HepG2 (cell line): Measurements from ENCODE around the gene IER5L. TPM values are rescaled to one million over a fixed set of nuclear protein-coding genes. Genes with fewer than 3 reads are reported as not detected.

ENCODE experiments used
- ATAC-seq: fragments of 200-7000 bp; cut with Tn5 transposase; 3 replicates; pipeline ENCODE4 v1.9.1; 2020; ENCODE audit warnings: mild to moderate bottlenecking, moderate library complexity
- BruUV-seq: library from RNA; stranded (reverse); fragments of 400-500 nt; replicated peaks from 2 replicates; lab custom pipeline; 2021; lab: Mats Ljungman, UMichigan
- CTCF ChIA-PET: fragments of 300-600 bp; formaldehyde crosslinking; extraction: SDS; loops from one replicate; lab custom pipeline; 2021; ENCODE audit warnings: low total read pairs, inconsistent platforms, low intra/inter-chr PET ratio; lab: Yijun Ruan, JAX
- POLR2A ChIA-PET: fragments of 350-600 bp; sonication (Branson Sonifier 250); formaldehyde crosslinking; loops from one replicate; lab custom pipeline; 2020; ENCODE audit warnings: antibody characterized with exemption, inconsistent platforms; lab: Yijun Ruan, JAX
- DNase-seq: peaks from one replicate; pipeline ENCODE4 v3.0.0-alpha.2; 2015; ENCODE audit warnings: low spot score
- FAIRE-seq: peaks from 3 replicates; lab custom pipeline; 2011; peaks lifted over from hg19 to GRCh38; lab: Jason Lieb, UNC
- H2AFZ ChIP-seq: one replicate; pipeline ENCODE4 v1.6.1; 2011; ENCODE audit warnings: low read length, inconsistent platforms
- H3K27ac ChIP-seq: fragments of 300-600 bp; 3 replicates; pipeline ENCODE4 v1.8.0; 2011; ENCODE audit warnings: mixed run types, mild to moderate bottlenecking, mixed read lengths, low read length, inconsistent platforms; ENCODE audit not compliant: insufficient read depth; ENCODE audit errors: extremely low read length
- H3K27me3 ChIP-seq, 2 experiments: fragments of 200-600 bp in 1 of 2; 2 replicates in 1 of 2; 3 replicates in 1 of 2; pipeline versions ENCODE4 v1.6.0 to v1.8.0; 2011; ENCODE audit warnings: low read length in 2 of 2, mild to moderate bottlenecking in 2 of 2, moderate library complexity in 2 of 2, inconsistent platforms in 1 of 2; ENCODE audit not compliant: insufficient read depth in 2 of 2, control insufficient read depth in 1 of 2
- H3K36me3 ChIP-seq, 2 experiments: fragments of 200-600 bp in 1 of 2; replicated peaks in 1 of 2; 2 replicates in 1 of 2; 3 replicates in 1 of 2; pipeline versions ENCODE4 v1.5.1 to v1.8.0; 2011; ENCODE audit warnings: low read length in 2 of 2, inconsistent platforms in 1 of 2; ENCODE audit not compliant: insufficient read depth in 2 of 2, control insufficient read depth in 1 of 2
- H3K4me1 ChIP-seq: 2 replicates; pipeline ENCODE4 v1.5.1; 2012; ENCODE audit warnings: low read length, inconsistent platforms; ENCODE audit not compliant: insufficient read depth
- H3K4me2 ChIP-seq: 2 replicates; pipeline ENCODE4 v1.6.0; 2011; ENCODE audit warnings: low read depth, low read length, inconsistent platforms
- H3K4me3 ChIP-seq, 3 experiments: fragments of 200-600 bp in 1 of 3; sonication (generic), shearing (Covaris generic) in 1 of 3; replicated peaks in 1 of 3; 2 replicates each; pipeline ENCODE4 v1.5.1; 2011 to 2016; ENCODE audit warnings: low read length in 3 of 3, inconsistent platforms in 2 of 3, low read depth in 2 of 3, mild to moderate bottlenecking in 2 of 3, control low read depth in 1 of 3, mixed read lengths in 1 of 3; ENCODE audit not compliant: insufficient read depth in 1 of 3
- H3K79me2 ChIP-seq: one replicate; pipeline ENCODE4 v1.6.1; 2011; ENCODE audit warnings: low read length, inconsistent platforms; ENCODE audit not compliant: insufficient read depth
- H3K9ac ChIP-seq: 2 replicates; pipeline ENCODE4 v1.6.0; 2011; ENCODE audit warnings: mild to moderate bottlenecking, low read depth, low read length, inconsistent platforms; ENCODE audit not compliant: insufficient read depth
- H3K9me3 ChIP-seq: 2 replicates; pipeline ENCODE4 v1.5.1; 2012; ENCODE audit warnings: mild to moderate bottlenecking, low read length
- H4K20me1 ChIP-seq: 2 replicates; pipeline ENCODE4 v1.6.0; 2011; ENCODE audit warnings: inconsistent platforms, mild to moderate bottlenecking, low read length, moderate library complexity; ENCODE audit not compliant: insufficient read depth
- ARNT ChIP-seq: fragments of 450-650 bp; IDR thresholded peaks from 2 replicates; pipeline ENCODE4 v1.6.1; 2017
- CCAR2 ChIP-seq: fragments of 200-400 bp; formaldehyde crosslinking; optimal IDR thresholded peaks from 2 replicates; pipeline ENCODE3; 2018; ENCODE audit warnings: low read depth, mild to moderate bottlenecking, low read length, moderate library complexity
- FLYWCH1 ChIP-seq: sonication (generic); formaldehyde crosslinking; IDR thresholded peaks from 2 replicates; pipeline ENCODE4 v1.8.1; 2023; ENCODE audit warnings: mild to moderate bottlenecking, missing genetic modification reagents
- GABPA ChIP-seq, 2 experiments: IDR thresholded peaks; 2 replicates each; pipeline ENCODE4 v1.6.1; 2011 to 2016; ENCODE audit warnings: low read depth in 2 of 2, low read length in 1 of 2, missing biosample characterization in 1 of 2, missing genetic modification characterization in 1 of 2
- HES4 ChIP-seq: sonication (generic); formaldehyde crosslinking; IDR thresholded peaks from 2 replicates; pipeline ENCODE4 v1.9.0; 2021; ENCODE audit warnings: mild to moderate bottlenecking, missing genetic modification reagents, borderline replicate concordance
- HNRNPH1 ChIP-seq: fragments of 200-400 bp; formaldehyde crosslinking; optimal IDR thresholded peaks from 2 replicates; pipeline ENCODE3; 2017; ENCODE audit warnings: mild to moderate bottlenecking, low read depth, low read length
- KDM4B ChIP-seq: sonication (generic); formaldehyde crosslinking; IDR thresholded peaks from 2 replicates; pipeline ENCODE4 v1.4.0; 2020; ENCODE audit warnings: missing genetic modification reagents
- NCOA1 ChIP-seq: sonication (generic); formaldehyde crosslinking; IDR thresholded peaks from 2 replicates; pipeline ENCODE4 v1.9.0; 2021; ENCODE audit warnings: missing genetic modification reagents
- PAX8 ChIP-seq: sonication (generic); formaldehyde crosslinking; IDR thresholded peaks from 2 replicates; pipeline ENCODE4 v1.8.0; 2022; ENCODE audit warnings: mild to moderate bottlenecking, missing genetic modification reagents, borderline replicate concordance
- TEAD2 ChIP-seq: sonication (generic); formaldehyde crosslinking; IDR thresholded peaks from 2 replicates; pipeline ENCODE4 v1.9.0; 2021; ENCODE audit warnings: missing genetic modification reagents
- YEATS2 ChIP-seq: sonication (generic); formaldehyde crosslinking; IDR thresholded peaks from 2 replicates; pipeline ENCODE4 v1.4.0; 2020; ENCODE audit warnings: missing genetic modification reagents, borderline replicate concordance
- ZNF251 ChIP-seq: sonication (generic); formaldehyde crosslinking; IDR thresholded peaks from 2 replicates; pipeline ENCODE4 v1.9.0; 2021; ENCODE audit warnings: mild to moderate bottlenecking, missing genetic modification reagents
- ZNF329 ChIP-seq: sonication (generic); formaldehyde crosslinking; IDR thresholded peaks from 2 replicates; pipeline ENCODE4 v1.9.0; 2021; ENCODE audit warnings: low read depth, mild to moderate bottlenecking, missing genetic modification reagents
- ZNF580 ChIP-seq: IDR thresholded peaks from 2 replicates; pipeline ENCODE4 v1.6.1; 2016; ENCODE audit warnings: low read depth, borderline replicate concordance
- ZNF720 ChIP-seq: sonication (generic); formaldehyde crosslinking; IDR thresholded peaks from 2 replicates; pipeline ENCODE4 v1.4.0; 2020; ENCODE audit warnings: missing genetic modification reagents
- WGBS: methylation state at CpG from one replicate; pipeline ENCODE4 v1.1.6; 2017; ENCODE audit warnings: low lambda C conversion rate; 5-methylcytosine and 5-hydroxymethylcytosine counted together
- in situ Hi-C: cut with HindIII; loops from 2 replicates; pipeline ENCODE4 v1.10.0; 2017; ENCODE audit warnings: low pct_unique_long_range_greater_than_20kb; ENCODE audit not compliant: extremely low pct_ligation_motif_present
- intact Hi-C: fragments of 100-400 bp; cut with micrococcal nuclease; formaldehyde crosslinking; loops from one replicate; pipeline ENCODE4 v1.10.0; 2022; ENCODE audit not compliant: unreplicated experiment
- polyA plus RNA-seq, 8 experiments: library from polyadenylated mRNA; depleted of rRNA in 3 of 8; stranded (reverse) in 7 of 8; unstranded in 1 of 8; fragments of >200 nt; fragmentation: Illumina TruSeq in 4 of 8; extraction: Trizol in 4 of 8; gene quantifications; 2 replicates each; pipeline versions ENCODE4 v1.2.1 to v1.2.3, GENCODE V29; 2011 to 2016; ENCODE audit warnings: low read depth in 4 of 8, missing spikeins in 1 of 8, mixed read lengths in 1 of 8; ENCODE audit not compliant: insufficient read depth in 1 of 8
- total RNA-seq, 5 experiments: library from RNA; depleted of rRNA; stranded (reverse); fragments of >200 nt; fragmentation: Illumina TruSeq; extraction: Trizol; gene quantifications; 2 replicates each; pipeline ENCODE4 v1.2.3, GENCODE V29; 2016; ENCODE audit warnings: low read depth in 1 of 5
- TF ChIP-seq, protein P1 (sequence below): sonication (generic); formaldehyde crosslinking; IDR thresholded peaks from 2 replicates; pipeline ENCODE4 v1.4.0; 2020; ENCODE audit warnings: missing genetic modification reagents
- TF ChIP-seq, protein P2 (sequence below): sonication (generic); formaldehyde crosslinking; IDR thresholded peaks from 2 replicates; pipeline ENCODE4 v1.5.0; 2020; ENCODE audit warnings: mild to moderate bottlenecking, missing genetic modification reagents
- TF ChIP-seq, protein P3 (sequence below): sonication (generic); formaldehyde crosslinking; IDR thresholded peaks from 2 replicates; pipeline ENCODE4 v1.5.0; 2020; ENCODE audit warnings: missing genetic modification reagents, mild to moderate bottlenecking, borderline replicate concordance
- TF ChIP-seq, protein P4 (sequence below): sonication (generic); formaldehyde crosslinking; IDR thresholded peaks from 2 replicates; pipeline ENCODE4 v1.8.1; 2023; ENCODE audit warnings: mild to moderate bottlenecking, missing genetic modification reagents

Gene IER5L
- total and polyA plus RNA-seq, 2 of the 13 experiments (the other 11 are each of a cell fraction or from before 2014, with no cell fraction given) = 1.8 to 3.3 TPM

GRCh38 chr9:129139233-129139992, 38.6 kb downstream of the IER5L start:
- H3K27me3 ChIP-seq = no peaks in the 10 kb centered on the region
- in situ Hi-C loops (no loop called here), intact Hi-C loops (loop anchor here (1.0 kb wide), 1 partner anchor 486 kb away; no protein-coding TSS in a partner anchor)
- no TSS peak for BruUV-seq
- peaks cover 13 to 60% of the 10 kb centered on the region in 2 experiments for H3K36me3 ChIP-seq
- DNase-seq (peak; percentile 77), FAIRE-seq (peak; percentile 92), ATAC-seq (peak; percentile 60)
- POLR2A ChIA-PET = interaction anchor here (0.6 to 3.5 kb wide), 25 partner anchors 8 to 486 kb away, joined by 3 to 55 read pairs (median 7); partner anchors contain the start of genes CRAT, IER5L, NTMT1 and PTPA
- peaks cover 48% of the 10 kb centered on the region for H3K4me1 ChIP-seq
- H3K9ac ChIP-seq = peak overlapping the region; percentile 96
- no peaks in the 10 kb centered on the region for H3K9me3 ChIP-seq
- 22% methylated on average over 8 of the region's 13 CpGs for WGBS
- peak overlapping the region in 2 of 3 experiments; percentile 20 to 75; a peak in 4 of 6 replicates for H3K4me3 ChIP-seq
- CTCF ChIA-PET = interaction anchor here (0.8 to 2.1 kb wide), 3 partner anchors 430 to 485 kb away, joined by 3 to 17 read pairs (median 13); no protein-coding TSS in a partner anchor
- no peak overlapping the region for H2AFZ ChIP-seq
- peak overlapping the region; percentile 98 for H3K27ac ChIP-seq
- peaks cover 6% of the 10 kb centered on the region for H3K79me2 ChIP-seq
- H3K4me2 ChIP-seq = peak overlapping the region; percentile 97
- H4K20me1 ChIP-seq = no peaks in the 10 kb centered on the region
- TF ChIP-seq, protein P1, sequence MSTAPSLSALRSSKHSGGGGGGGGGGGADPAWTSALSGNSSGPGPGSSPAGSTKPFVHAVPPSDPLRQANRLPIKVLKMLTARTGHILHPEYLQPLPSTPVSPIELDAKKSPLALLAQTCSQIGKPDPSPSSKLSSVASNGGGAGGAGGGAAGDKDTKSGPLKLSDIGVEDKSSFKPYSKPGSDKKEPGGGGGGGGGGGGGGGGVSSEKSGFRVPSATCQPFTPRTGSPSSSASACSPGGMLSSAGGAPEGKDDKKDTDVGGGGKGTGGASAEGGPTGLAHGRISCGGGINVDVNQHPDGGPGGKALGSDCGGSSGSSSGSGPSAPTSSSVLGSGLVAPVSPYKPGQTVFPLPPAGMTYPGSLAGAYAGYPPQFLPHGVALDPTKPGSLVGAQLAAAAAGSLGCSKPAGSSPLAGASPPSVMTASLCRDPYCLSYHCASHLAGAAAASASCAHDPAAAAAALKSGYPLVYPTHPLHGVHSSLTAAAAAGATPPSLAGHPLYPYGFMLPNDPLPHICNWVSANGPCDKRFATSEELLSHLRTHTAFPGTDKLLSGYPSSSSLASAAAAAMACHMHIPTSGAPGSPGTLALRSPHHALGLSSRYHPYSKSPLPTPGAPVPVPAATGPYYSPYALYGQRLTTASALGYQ (CRISPR knock-in tag) = no peak
- TF ChIP-seq HES4 = no peak
- TF ChIP-seq ZNF720 = no peak
- TF ChIP-seq, protein P2, sequence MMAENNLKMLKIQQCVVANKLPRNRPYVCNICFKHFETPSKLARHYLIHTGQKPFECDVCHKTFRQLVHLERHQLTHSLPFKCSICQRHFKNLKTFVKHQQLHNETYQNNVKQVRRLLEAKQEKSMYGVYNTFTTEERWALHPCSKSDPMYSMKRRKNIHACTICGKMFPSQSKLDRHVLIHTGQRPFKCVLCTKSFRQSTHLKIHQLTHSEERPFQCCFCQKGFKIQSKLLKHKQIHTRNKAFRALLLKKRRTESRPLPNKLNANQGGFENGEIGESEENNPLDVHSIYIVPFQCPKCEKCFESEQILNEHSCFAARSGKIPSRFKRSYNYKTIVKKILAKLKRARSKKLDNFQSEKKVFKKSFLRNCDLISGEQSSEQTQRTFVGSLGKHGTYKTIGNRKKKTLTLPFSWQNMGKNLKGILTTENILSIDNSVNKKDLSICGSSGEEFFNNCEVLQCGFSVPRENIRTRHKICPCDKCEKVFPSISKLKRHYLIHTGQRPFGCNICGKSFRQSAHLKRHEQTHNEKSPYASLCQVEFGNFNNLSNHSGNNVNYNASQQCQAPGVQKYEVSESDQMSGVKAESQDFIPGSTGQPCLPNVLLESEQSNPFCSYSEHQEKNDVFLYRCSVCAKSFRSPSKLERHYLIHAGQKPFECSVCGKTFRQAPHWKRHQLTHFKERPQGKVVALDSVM (CRISPR knock-in tag) = no peak
- no peak for TF ChIP-seq NCOA1 (CRISPR knock-in tag)
- no peak for TF ChIP-seq HNRNPH1
- TF ChIP-seq, protein P3, sequence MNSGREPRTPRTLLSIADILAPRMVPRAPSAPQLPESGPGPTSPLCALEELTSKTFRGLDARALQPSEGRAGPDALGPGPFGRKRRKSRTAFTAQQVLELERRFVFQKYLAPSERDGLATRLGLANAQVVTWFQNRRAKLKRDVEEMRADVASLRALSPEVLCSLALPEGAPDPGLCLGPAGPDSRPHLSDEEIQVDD (CRISPR knock-in tag) = peak; percentile 55
- no peak for TF ChIP-seq YEATS2 (CRISPR knock-in tag)
- TF ChIP-seq KDM4B (CRISPR knock-in tag) = no peak
- peak; percentile 14; the same call in 1 of the 2 replicates for TF ChIP-seq ZNF580 (CRISPR knock-in tag)
- TF ChIP-seq, protein P4, sequence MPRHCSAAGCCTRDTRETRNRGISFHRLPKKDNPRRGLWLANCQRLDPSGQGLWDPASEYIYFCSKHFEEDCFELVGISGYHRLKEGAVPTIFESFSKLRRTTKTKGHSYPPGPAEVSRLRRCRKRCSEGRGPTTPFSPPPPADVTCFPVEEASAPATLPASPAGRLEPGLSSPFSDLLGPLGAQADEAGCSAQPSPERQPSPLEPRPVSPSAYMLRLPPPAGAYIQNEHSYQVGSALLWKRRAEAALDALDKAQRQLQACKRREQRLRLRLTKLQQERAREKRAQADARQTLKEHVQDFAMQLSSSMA (CRISPR knock-in tag) = peak; percentile 40; the same call in 1 of the 2 replicates
- TF ChIP-seq GABPA (IDR thresholded peaks at IDR 0.05; ENCODE audit: low read depth, low read length) = no peak
- TF ChIP-seq GABPA (CRISPR knock-in tag; IDR thresholded peaks at IDR 0.05; ENCODE audit: low read depth) = no peak
- no peak for TF ChIP-seq ARNT
- TF ChIP-seq ZNF251 = no peak
- TF ChIP-seq PAX8 (CRISPR knock-in tag) = no peak
- no peak for TF ChIP-seq CCAR2
- no peak for TF ChIP-seq TEAD2
- no peak for TF ChIP-seq ZNF329 (CRISPR knock-in tag)
- no peak for TF ChIP-seq FLYWCH1
